ENCODE results near the gene NKX2-4.
"Not testable (repeated sequence)": the region's sequence is repeated elsewhere in the genome, so short reads cannot be mapped to it uniquely, and the experiment has no call there.

Gene NKX2-4

DNA sequence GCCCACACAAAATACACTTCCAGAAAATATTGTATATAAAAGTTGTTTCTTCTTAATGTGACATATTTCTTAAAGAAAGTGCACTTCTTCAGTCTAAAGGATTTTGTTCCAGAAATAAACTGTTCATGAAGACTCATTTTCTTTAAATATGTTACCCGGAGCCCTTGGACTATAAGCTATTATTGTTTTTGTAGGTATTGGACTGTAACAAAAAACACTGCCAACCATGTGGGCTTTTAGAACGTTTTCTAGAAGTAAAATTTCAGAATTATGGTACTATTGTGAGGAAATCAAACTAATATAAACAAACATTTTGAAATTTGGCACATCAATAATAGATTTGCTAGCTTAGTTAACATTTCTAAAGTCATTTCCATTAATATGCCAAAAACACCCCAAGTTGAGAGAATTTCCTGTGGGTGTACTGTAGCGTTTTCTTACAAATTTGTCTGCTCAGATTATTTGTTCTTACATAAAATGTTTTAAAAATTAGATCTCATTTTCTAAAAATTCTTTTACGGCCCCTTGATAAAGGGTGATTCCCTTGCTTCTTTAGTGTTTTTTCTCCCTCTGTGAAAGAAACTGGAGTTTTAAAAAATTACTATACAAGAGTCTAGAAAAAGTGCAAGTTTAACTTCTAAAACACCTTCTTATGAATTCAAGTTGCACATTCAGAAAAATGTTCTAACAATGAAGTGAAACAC, 3.4 kb downstream of the NKX2-4 start:
- DNase-seq (ENCODE audit: low read depth), result no peak

DNA sequence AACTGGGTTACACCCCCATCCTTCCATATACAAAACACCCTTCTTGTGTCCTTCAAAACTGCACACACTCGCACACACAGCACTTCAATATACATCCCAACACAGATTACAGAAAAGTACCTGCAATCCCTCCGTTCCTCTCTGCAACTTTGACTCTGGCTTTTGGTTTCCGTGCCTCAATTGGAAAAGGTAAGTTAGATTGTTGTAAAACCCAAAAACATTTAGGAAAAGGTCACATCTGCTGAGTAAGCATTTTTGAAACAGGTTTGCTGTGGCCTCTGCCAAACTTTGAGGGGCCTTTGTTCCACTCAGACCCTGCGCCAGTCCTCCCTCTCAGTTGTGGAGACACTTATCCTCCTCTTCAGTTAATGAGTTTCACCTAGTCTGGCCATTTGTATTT, 4.2 kb downstream of the NKX2-4 start:
- no peak for DNase-seq (ENCODE audit: low read depth)

DNA sequence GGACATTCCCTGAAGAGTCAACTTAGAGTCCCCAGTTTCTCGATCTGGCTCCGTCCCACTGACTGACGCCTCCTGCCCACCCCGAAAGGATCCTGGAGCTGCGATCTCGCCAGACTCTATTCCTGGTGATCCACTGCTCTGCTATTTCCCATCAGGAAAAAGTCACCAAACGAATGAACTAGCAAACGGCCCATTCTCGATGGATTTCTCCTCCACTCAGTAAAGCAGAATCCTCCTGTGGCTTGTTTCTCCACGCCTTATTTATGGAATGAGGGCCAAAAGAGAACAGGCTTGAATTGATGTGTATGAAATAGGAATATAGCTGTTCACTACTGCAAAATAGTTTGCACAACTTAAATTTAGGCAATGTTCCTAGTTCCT, 5.4 kb downstream of the NKX2-4 start:
- DNase-seq (ENCODE audit: low read depth), result no peak

DNA sequence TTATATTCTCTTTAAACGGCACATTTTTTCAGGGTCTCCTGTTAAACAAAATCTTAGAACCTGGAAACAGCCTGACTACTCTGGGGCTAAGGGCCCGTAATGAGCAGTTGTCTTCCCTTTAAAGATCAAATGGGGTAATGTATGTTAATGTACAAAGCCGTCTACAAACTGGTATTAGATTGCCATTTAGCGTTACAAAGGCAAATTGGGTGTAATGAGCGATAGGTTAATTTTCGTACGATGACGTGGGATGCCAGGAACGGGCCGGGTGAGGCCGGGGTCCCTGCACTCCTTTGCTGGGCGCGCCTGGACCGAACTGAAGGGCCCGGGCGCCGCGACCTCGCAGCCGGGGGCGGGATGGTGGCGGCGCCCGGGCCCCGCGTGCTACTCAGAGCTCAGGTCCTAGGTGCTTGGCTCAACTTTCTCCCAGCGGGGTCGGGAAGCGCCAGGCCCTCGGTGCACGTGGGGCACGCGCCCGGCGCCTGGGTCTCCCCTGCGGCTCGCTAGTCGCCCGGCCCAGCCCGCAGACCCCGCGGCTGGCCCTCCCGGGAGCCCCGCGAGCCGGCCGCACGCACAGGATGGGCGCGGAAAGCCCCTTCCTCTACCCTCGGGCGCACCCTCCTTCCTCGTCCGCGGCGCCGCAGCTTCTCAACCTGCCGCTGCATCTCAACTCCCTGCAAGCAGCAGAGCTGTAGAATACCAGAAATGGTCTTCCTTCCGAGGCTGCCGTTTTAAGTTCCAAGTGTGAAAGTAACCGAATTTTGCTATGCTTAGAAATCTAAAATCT, 5.9 kb downstream of the NKX2-4 start:
- DNase-seq (ENCODE audit: low read depth), result no peak

DNA sequence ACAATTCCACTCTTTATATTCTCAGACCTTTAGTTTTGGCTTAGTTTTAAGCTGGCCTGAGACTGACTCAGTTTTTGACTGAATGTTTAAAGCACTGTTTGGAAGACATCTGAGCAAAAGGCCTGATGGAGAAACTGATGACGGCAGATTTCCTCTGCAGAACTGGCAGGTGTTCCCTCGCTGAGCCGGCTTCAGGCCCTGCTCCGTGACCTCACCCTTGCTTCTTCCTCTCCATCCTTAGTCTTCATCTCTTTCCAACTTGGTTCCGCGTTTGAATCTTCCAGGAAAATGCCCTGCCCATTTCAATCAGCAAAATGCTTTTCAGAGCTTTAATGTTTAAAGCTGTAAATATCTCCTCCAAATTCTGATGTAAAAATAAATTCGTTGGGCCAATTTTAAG, 6.6 kb downstream of the NKX2-4 start:
- DNase-seq (ENCODE audit: low read depth), result no peak

DNA sequence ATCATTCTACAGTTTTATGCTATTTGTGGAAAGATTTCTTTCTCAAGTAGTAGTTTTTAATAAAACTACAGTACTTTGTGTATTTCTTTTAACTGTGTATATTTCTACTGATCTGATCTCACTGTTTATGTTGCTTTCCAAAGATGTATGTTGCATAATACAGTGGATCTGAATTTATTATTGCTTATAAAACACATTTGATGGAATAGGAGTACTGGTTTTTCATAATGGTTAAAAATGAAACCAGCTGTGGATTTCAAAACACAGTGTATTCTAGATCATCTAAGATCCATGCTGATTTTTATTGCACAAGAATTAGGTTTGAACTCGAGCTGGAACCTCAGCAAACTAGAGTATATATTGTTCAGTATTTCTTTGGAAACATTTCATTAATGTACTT, 8.0 kb downstream of the NKX2-4 start:
- DNase-seq (ENCODE audit: low read depth), result no peak

DNA sequence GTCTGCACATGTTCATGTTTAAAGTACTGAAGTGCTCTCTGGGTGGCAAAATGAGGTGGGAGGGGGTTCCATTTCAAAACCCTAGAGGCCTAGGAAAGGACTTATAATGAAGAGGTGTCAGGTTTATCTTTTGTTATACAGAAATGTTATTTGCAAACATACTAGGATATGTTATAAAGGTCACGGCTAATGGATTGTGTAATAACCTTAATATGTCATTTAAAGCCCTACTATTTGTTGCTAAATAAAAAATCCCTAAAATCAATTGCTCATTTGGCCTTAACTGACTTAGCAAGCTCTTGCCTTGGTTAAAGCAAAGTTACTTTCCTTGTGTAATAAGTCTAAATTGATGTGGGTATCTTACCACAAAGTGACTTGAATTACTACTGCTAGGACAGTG, 8.8 kb downstream of the NKX2-4 start:
- no peak for DNase-seq (ENCODE audit: low read depth)

DNA sequence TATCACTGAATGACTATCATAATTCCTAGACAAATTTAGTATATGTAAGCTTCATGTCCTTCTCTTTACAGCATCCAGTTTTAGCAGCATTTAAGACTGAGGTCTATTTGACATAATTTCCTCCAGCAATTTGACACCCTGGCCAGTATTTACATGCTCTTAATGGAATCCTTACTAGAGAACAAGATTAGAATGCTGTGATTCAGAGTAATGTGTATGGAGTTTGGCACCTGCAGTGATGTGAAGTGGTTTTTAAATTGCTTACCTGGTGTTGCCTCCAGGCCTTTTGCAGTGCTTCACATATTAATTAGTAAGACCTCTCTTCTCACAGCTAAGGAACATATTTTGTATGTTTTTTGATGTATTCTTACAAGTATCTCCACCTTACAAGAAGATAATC, 9.8 kb downstream of the NKX2-4 start:
- DNase-seq (ENCODE audit: low read depth), result no peak

DNA sequence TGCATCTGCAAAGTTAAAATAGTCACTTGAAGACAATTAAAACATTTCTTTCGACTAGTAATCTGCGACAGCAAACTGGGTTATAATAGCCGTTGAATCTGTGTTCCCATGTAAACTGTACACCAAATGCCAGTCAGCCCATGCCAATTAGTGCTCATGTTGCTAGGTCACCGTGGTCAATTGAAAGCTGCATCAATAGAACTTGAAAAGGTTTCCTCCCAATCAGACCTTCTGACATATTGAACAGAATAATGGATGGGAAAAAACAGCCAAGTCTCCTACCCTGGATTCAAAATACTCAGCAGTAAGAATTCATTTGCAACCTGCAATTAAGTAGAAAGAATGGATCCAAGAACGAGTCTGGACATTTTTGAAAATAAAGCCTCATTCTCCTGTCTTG, 11.2 kb downstream of the NKX2-4 start:
- no peak for DNase-seq (ENCODE audit: low read depth)

DNA sequence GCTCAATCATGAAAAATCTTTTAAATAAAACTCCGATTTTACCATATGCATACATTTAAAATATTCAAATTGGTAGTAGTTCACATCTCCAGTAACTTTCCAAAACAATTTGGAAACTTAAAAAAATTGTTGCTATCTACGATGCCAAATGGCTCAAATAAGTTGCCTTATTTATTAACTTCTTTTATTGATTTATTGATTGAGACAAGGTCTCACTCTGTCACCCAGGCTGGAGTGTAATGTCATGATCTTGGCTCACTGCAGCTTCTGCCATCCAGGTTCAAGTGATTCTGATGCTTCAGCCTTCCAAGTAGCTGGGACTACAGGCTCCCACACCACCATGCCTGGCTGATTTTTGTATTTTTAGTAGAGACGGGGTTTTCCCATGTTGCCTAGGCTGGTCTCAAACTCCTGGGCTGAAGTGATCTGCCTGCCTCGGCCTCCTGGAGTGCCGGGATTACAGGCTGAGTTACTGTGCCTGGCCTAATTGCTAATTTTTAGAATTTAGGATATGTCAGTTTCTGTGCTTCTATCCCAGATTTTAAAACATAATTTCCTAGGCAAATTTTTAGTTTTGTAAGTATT, 12.9 kb downstream of the NKX2-4 start:
- DNase-seq (ENCODE audit: low read depth), result no peak

DNA sequence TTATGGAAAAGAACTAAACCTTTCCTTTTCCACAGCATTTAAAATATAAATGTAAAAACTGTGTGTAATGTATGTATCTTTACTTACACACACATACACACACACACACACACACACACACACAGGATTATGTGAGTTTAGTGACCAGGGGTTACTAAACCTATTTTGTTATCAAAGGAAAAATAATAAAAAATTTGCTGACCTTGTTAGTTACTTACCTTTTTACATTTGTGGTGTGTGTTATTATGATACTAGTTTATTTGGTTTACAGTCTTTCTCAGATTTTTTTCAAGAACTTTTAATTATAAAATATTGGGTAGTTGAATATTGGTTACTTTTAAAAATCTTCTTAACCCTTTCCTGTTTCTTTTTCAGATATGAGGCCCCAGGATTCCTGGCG, 15.7 kb downstream of the NKX2-4 start:
- no peak for DNase-seq (ENCODE audit: low read depth)

DNA sequence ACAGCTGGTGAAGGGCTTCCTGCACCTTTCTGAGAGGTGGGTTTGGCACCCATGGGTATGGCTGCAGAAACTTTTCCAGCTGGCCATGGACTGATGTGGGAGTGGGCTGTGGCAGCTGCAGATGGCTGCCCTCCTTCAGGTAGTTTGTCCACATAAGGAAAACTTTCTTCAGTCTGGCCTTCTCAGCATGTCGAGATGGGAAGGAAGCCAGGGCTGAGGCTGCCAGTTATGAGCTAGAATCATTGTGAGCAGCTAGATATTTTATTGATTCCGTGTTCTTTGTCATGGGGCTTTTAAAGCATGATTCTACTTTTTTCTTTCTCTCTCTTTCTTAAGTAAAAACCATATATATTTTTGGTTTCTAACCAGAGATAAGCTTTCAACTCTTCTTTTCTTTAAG, 16.6 kb downstream of the NKX2-4 start:
- DNase-seq (ENCODE audit: low read depth), result no peak

DNA sequence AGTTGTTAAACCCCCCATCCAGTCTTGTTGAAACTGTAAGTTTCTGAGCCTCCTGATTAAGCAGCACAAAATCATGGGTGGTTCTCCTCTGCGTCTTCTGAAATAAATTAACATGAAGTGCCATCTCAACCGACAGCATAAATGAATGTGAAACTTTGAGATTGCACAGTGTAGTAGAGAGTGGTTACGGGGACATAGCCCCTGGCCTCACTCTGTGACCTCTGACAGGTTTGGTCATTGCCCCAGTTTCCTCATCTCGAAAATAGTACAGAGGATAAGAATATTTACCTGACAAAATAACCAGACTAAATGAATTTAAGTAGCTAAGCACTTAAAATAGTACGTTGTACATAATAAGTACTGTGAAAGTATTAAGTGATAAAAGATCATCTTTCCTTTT, 19.1 kb downstream of the NKX2-4 start:
- DNase-seq (ENCODE audit: low read depth), result no peak

DNA sequence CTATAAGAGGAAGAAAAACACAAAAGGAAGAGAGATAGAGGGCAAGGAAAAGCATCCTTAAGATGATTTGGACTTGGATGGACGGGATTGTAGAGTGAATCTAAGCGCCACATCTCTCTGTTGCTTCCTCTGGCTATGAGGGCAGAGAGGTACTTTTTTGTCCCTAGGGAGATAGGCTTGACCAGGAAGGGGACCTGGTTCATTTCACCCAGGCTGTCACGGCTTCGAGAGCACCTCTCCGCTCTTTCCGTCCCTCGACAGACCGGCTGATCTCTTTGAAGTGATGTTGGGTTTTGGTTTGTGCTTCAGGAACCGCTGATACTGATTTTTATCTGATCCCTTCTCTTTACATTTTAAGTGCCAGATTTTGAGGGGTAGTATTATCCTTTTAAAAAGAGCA, 19.6 kb downstream of the NKX2-4 start:
- DNase-seq (ENCODE audit: low read depth), result no peak

DNA sequence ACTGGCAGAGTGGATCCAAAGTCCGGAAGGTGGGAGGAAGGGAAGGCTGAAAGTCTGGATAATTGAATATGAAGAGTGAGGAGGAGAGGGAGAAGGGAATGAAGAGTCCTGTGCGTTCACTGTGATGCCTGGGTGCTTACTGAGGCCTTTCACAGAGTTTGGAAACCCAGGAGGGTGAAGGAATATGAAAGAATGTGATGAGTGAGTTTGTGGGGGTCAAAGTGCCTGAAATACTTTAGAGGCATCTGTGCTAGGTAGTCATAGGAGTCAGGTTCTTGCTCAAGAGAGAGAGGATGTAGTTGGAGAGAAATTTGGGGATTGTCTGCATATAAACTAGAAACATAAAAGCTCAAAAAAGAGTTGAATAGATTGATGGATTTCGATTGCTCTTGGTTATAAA, 20.7 kb downstream of the NKX2-4 start:
- no peak for DNase-seq (ENCODE audit: low read depth)

DNA sequence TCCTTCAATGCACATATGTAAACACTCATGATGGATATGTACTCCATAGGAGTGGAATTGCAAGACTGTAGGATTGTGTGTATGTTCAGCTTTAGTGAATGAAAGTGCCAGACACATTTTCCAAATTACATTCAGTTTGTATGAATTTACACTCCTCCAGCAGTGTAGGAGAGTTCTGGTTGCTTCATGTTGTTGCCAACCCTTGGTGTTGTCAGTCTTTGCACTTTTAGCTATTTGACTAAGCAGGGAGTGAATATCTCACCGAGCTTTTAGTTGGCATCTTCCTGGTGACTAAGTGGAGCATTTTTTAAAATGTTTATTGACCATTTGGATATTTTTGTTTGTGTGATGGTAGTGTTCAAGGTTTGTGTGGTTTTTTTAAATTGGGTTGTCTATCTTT, 23.9 kb downstream of the NKX2-4 start:
- no peak for DNase-seq (ENCODE audit: low read depth)

DNA sequence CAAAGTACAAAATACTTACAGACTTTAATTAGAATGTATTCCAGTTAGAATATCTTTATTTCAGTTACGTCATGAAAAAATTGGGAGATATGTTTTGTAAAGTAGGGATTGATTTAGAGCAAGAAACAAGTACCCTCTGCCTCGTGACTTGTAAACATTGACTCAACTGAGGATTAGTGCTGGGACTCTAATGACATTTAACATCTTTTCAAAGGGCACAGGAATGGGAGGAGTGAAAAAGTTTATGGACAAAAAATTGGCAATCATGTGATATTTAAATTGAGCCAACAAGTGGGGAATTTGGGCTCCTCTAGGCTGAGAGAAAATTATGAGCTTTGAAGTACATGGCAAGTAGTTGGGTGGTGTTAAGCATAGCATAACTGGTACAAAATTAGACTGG, 25.3 kb downstream of the NKX2-4 start:
- no peak for DNase-seq (ENCODE audit: low read depth)

DNA sequence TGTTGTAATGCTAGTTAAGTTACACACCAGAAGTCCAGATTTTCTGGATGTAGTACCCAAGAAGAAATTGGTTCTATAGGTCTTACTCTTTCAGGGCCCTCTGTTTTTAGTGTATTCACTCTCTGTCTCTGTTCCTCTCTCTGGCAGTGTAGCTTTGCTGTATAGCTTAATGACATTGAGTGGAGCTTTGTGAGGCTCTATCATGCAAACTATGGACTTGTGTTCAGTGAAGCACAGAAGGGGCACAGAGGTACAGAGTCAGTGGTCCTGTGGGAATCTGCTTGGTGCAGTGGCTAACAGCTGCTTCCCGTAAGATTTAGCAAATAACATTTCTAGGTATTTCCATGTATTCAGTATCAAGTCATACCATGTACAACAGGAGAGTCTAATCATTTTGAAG, 26.1 kb downstream of the NKX2-4 start:
- no peak for DNase-seq (ENCODE audit: low read depth)

DNA sequence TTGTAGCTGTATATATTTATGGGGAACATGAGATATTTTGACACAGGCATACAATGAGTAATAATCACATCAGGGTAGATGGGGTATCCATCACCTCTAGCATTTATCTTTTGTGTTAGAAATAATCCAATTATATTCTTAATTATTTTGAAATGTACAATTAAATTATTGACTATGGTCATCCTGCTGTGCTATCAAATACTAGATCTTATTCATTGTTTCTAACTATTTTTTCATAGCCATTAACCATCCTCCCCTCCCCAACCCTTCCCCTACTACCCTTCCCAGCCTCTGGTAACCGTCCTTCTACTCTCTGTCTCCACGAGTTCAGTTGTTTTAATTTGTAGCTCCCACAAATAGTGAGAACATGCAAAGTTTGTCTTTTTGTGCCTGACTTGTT, 28.5 kb downstream of the NKX2-4 start:
- no peak for DNase-seq (ENCODE audit: low read depth)

DNA sequence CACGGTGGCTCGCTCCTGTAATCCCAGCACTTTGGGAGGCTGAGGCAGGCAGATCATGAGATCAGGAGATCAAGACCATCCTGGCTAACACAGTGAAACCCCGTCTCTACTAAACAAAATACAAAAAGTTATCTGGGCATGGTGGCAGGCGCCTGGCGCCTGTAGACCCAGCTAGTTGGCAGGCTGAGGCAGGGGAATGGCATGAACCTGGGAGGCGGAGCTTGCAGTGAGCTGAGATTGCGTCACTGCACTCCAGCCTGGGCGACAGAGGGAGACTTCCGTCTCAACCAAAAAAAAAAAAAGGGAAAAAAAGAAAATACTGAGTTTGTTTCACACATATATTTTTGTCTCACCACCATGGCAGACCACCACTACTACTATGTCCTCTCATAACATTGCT, 31.1 kb downstream of the NKX2-4 start:
- DNase-seq (ENCODE audit: low read depth), result not testable (repeated sequence)

DNA sequence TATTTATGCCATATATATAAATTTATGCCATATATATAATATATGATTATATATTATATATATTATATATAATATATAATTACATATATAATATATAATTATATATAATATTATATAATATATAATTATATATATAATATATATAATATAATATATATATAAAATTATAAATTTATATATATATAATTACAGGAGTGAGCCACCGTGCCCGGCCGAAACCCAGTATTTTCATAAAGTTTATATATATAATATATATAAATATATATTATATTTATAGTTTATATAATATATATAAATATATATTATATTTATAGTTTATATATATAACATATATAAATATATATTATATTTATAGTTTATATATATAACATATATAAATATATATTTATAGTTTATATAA, 31.6 kb downstream of the NKX2-4 start:
- DNase-seq (ENCODE audit: low read depth), result no peak

DNA sequence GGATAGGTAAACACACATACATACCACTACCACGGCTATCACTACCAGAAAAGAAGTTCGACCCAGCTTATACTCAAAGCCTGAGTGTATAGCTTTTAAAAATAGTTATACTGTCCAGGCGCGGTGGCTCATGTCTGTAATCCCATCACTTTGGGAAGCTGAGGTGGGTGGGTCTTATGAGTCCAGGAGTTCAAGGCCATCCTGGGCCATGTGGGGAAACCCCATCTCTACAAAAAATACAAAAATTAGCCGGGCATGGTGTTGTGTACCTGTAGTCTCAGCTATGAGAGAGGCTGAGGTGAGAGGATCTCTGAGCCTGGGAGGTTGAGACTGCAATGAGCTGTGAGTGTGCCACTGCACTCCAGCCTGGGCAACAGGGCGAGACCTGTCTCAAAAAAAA, 32.9 kb downstream of the NKX2-4 start:
- DNase-seq (ENCODE audit: low read depth), result no peak

DNA sequence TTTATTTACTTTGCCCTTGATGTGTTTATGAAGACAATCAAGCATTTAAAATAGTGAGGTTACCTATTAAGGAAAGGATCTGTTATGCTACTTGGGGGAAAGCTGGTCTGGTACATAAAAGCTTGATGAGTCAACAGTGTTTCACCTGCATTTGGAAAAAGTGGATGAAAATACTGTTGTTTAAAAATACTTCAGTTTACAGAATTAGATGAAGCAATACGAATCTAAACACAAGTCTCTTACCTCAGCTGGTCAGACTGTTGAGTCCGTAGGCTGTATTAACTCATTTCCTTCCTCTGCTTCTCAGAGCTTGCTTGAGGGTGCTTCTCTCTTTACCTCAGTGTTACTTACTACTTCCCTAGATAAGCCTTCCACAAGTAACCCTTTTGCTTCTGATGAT, 36.1 kb downstream of the NKX2-4 start:
- DNase-seq (ENCODE audit: low read depth), result no peak

DNA sequence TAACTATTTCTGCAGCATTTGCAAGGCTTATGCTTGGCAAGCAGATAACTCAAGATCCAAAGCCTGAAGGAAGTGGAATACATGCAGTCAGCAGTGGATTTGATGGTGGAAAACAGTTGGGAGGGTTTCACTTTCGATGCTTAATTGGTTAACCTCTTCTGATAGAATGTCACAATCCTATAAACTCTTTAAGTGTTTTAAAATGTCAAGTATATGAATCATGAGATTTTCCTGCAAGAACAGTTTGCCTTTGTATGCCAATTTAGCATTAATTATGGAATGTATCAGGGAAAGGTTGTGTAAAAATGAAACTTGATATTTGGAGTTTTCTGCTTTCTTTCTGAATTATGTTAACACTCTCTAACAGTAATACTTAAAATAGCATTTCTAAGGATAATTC, 36.6 kb downstream of the NKX2-4 start:
- DNase-seq (ENCODE audit: low read depth), result no peak
